T-helper 2 cell (primary cell): ENCODE measurements around the gene TTK.

Source experiments
- DNase-seq, 5 experiments: peaks; one replicate each; pipeline versions ENCODE4 v3.0.0 to v3.0.0-alpha.2; 2012 to 2022
- total RNA-seq, 2 donors: gene quantifications; one replicate each; lab custom pipeline; 2026; lab: John Stamatoyannopoulos, UW

Gene TTK
- 0 to 6.0 reads per million in 2 donors for total RNA-seq

GRCh38 chr6:80004173-80005072 is at the start of gene TTK:
TTK (plus strand) TSS chr6:80004649; CDS start chr6:80005844, 1,195 bp downstream.
- peak; percentile 78 to 98 (median 88) for DNase-seq

- no peak for DNase-seq
These were observed 49.6 kb upstream of the TTK start for GRCh38 chr6:79954849-79955248.

GRCh38 chr6:79964607-79965081 is 39.8 kb upstream of the TTK start:
- DNase-seq, result peak in 1 of 5 experiments; percentile 73

- no peak for DNase-seq
These were observed 37.3 kb upstream of the TTK start for GRCh38 chr6:79967178-79967577.

GRCh38 chr6:79969784-79970183 is 34.7 kb upstream of the TTK start:
- DNase-seq, result no peak

DNA sequence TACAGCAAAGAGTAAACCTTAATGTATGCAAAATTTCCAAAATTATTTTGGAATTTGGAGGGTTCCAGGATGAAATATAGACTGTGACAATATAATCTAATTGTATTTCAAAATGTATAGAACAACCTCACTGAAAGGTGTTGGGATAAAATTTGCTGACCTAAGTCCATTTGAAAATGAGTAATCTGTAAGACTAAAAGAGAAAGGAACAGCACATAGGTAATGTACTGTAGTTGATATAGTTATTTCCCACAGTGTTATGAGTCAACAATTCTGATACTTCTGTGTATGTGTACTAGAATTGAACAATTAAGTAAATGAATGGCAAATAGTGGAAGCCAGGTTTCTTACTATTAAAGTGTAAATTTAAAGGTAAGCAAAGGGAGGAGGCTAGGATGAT is 33.3 kb upstream of the TTK start:
- DNase-seq, result no peak

DNA sequence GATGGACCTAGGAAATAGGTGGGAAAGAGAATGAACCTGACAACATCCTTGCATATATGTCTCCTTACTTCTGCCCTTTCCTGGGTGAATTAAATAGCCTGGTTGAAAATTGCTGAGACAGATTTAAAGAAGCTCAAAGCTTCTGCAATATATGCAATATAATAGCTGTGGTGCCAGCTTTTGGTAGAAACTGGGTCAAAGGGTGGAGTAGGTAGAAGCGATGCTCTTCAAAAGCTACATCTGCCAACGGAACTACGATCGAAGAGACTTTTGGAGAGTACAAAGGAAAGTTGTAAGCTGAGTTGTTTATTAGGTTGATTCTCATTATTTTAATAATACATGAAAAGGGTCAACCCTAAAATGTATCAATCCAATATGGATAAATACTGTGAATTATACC is 22.8 kb upstream of the TTK start:
- no peak for DNase-seq

DNA sequence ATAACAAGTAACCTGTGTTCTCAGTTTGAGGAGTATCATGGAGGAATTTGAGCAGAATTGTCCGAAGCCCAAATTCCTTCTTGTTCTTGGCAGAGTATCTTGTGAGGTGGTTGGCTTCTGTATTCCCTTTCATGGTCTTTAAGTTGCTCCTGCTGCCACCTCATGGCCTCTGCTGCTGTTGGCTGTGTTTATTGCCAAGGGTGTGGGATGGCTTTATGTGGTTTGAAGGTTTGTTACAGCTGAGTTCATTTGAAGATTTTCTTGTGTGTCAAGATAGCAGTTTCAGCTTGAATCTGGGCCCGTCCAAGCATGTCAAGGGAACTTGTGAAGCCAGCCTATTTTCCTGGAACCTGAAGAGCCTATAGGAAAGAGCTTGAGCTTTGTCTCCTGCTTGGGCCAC is 20.2 kb upstream of the TTK start:
- peak in 2 of 5 experiments; percentile 31 to 37 for DNase-seq

- DNase-seq, result no peak
These were observed 19.3 kb upstream of the TTK start for GRCh38 chr6:79985128-79985527.

DNA sequence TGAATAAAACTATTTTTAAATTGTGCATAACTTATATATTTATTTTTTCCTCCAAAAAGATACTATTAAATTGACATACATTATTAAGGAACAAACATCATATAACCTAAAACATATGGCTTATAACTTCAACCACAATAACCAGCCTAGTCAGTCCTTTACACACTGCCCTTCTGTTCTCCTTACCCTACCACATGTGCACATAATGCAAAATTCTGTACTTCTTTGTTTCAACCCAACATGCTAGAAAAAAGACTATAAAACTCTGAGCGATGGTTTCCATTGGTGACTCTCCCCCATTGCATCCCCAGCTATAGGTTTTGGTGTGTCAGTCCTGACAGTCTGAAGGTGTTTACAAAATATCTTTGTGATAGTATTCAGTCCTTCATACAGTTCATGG is 14.8 kb upstream of the TTK start:
- DNase-seq, result no peak

DNA sequence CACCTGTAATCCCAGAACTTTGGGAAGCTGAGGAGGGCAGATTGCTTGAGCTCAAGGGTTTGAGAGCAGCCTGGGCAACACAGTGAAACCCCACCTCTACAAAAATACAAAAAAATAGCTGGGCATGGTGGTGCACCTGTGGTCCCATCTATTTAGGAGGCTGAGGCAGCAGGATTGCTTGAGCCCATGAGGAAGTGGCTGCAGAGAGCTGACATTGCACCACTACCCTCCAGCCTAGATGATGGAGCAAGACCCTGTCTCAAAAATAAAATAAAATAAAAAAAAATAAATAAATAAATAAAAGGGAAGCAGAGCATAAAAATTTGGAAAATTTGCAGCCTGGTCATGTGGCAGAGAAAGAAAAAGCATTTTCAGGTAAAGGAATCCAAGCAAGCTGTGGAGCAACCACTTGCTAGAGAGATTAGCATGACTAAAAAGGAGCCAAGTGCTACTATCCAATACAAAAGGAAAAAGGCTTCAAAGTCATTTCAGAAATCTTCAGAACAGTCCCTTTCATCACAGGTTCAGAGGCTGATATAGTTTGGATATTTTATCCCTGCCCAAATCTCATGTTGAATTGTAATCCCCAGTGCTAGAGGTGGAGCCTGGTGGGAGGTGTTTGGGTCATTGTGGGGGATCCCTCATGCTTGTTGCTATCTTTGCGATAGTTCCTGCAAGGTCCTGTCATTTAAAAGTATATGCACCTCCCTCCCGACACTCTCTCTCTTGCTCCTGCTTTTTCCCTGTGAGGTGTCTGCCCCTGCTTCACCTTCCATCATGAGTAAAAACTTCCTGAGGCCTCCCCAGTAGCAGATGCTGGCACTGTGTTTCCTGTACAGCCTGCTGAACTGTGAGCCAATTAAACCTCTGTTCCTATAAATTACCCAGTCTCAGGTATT is 11.2 kb upstream of the TTK start:
- no peak for DNase-seq

DNA sequence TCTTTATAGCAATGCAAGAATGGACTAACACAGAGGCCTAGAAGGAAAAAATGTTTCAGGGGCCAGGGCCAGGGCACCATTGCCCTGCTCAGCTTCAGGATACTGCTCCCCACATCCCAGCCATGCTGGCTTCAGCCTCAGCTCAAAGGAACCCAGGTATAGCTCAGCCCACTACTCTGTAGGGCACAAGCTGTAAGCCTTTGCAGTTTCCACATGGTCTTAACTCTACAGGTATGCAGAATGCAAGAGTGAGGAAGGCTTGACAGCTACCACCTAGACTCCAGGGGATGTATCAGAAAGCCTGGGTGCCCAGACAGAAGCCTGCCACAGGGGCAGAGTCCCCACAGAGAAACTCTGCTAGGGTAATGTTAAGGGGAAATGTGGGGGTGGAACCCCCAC is 10.5 kb upstream of the TTK start:
- no peak for DNase-seq

GRCh38 chr6:79997728-79998127 is 6.7 kb upstream of the TTK start:
- no peak for DNase-seq

DNA sequence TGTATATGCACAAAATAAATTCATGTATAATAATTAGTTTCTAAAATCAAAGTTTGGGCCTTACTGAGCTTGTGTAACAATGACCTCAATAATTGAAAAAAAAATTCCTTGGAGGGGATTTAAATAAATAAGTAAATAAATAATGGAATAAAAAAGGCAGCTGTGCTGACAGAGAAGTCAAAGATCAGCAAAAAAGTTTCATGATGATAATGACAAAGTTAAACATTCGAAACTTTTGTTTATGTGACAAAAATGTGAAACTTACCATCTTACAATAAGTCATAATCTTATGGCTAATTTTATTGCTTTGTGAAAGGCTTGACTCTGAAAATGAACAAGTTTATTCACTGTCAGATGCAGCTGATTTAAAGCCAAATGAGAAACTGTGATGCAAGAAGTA is 3.1 kb upstream of the TTK start:
- DNase-seq, result no peak

GRCh38 chr6:80003826-80004172 is 650 bp upstream of the TTK start:
- DNase-seq, result peak in 3 of 5 experiments; percentile 17 to 88 (median 78)

DNA sequence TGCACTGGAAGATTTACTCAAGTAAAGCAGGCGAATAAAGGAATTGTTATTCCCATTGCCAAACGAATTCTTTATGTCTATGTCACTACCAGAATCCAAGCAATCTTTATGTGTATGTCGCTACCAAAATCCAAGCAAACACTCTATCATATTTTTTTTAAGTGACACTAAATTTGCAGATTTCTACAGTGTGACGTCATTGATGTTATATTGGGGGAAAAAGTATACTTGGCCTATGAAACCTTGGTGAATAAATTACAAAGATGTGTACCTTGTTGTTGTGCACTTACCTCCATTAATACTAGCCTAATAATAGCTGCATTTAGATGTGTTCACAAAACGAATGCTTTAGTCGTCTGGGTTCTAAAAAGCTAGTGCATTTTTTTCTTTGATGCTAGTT is 957 bp downstream of the TTK start:
- DNase-seq, result no peak

GRCh38 chr6:80006541-80006940 is 2.1 kb downstream of the TTK start:
- no peak for DNase-seq

DNA sequence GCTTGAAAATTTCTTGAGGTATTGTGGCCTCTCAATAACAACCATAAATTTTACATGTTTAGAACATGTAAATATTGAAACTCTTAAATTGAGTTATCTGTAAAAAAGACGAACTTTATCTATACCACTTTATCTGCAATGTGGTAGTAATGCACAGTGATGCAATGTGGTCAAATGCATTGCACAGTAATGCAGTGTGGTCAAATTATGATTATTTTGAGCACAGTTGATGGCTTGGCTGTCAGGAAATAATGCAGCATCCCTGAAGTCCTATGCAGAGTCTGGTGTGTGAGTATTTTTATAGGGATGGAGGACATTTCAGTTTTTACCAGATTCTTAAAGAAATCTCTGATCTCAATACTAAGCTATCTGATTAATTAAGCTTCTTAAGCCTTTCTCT is 5.1 kb downstream of the TTK start:
- peak in 1 of 5 experiments; percentile 35 for DNase-seq

DNA sequence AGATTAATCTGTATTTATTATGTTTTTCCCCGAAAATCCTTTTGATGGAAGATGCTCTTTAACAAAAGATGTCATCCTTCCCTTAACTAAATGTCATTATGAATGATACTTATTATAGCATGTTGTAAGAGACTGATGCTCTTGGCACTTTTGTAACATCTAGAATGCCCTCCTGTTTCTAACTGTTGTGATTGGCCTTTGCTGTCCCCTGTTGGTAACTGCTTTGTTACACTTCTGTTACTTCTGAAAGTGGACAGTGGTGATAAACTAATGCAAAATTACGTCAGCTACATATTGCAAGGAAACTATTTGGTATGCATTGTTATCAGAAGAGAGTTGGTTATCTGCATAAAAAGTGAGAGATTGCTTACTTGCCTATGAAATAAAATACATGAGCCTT is 5.8 kb downstream of the TTK start:
- DNase-seq, result no peak

GRCh38 chr6:80015839-80016435 is 11.5 kb downstream of the TTK start:
- no peak for DNase-seq

DNA sequence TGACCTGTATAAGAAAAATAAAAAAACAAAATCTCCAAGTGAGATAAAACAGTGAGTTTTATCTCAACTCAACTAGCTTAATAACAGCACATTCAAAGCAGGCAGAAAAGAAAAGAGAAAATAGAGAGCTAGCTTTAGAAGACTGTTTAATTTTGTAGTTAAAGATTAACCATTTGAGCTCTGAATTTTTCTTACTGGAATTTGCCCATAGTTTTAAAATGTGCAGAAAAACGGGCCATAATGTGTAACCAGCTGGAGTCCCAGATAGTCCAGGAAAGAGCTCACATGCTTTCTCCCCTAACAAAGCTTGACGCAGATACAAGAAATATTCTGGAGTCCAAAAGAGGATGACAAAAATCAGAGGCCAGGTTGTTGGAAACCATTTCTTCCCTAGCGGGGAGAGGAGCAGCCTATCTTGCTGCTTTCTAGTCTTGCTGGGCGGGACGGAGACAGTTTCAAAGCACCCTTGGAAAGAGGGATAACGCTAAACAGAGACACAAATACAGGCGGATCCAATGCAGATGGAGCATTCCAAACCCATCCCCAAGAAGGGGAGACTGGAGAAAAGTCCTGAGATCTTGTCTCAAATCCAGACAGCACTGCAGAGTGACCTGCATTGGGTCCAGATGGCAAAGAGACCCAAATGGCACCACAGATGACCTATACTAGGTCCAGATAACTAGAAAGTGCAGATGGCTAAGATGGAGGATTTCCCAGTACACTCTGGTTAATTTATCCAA is 16.1 kb downstream of the TTK start:
- no peak for DNase-seq

GRCh38 chr6:80021131-80021530 is 16.7 kb downstream of the TTK start:
- no peak for DNase-seq
